Measurements from ENCODE around the gene FYN. TPM values are rescaled to one million over a fixed set of nuclear protein-coding genes. Genes with fewer than 3 reads are reported as not detected.

Gene FYN
- total and polyA plus RNA-seq, 2 of the 4 experiments (the other 2 are of a cell fraction), result 30.8 to 36.4 TPM

DNA sequence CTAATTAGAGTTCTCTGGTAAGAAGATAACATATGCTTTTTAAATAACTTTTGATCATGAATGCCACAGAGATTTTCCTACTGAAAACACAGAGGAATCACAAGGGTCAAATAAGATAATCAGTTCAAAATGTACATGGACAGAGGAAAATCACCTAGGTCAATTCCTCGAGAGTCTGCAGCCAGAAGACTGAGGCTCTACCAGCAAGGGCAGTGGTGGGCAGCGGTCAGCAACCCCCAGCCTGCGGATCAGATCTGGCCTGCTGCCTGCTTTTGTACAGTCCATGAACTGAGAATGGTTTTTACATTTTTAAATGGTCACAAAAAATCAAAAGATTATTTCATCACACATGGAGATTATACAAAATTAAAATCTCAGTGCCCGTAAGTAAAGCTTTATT, 79.0 kb downstream of the FYN start:
- CTCF ChIA-PET, result no interaction called here
- peaks cover 3% of the 10 kb centered on the region for H3K9me1 ChIP-seq (ENCODE audit: insufficient read depth, low read length)
- intact Hi-C loops (cut with micrococcal nuclease), result no loop called here

More for the DNA sequence above, 79.0 kb downstream of the FYN start:
- POLR2A ChIA-PET (ENCODE audit: unreplicated experiment), result no interaction called here
- no peak overlapping the region for H2BK5ac ChIP-seq (ENCODE audit: low read depth, low read length, poor library complexity, severe bottlenecking)
- H3K56ac ChIP-seq (ENCODE audit: extremely low read depth, insufficient read depth, low read length), result no peak overlapping the region
- H3K4me2 ChIP-seq (ENCODE audit: low read depth, low read length), result no peak overlapping the region
- H3K23ac ChIP-seq (ENCODE audit: low read depth, low read length), result no peak overlapping the region
- H4K91ac ChIP-seq (ENCODE audit: insufficient read depth, low read depth, low read length), result no peak overlapping the region
- H3K79me1 ChIP-seq (ENCODE audit: low read depth in 1 of 2, low read length in 2 of 2), result peaks cover 9 to 25% of the 10 kb centered on the region in 2 experiments
- BruUV-seq (replicated peaks), result no TSS peak
- dilution Hi-C loops (cut with HindIII; ENCODE audit: low sequenced_read_pairs, unreplicated experiment), result no loop called here
- H2BK20ac ChIP-seq (ENCODE audit: low read depth, low read length), result no peak overlapping the region
- no peak overlapping the region for H3K9ac ChIP-seq (ENCODE audit: low read depth, low read length)
- no peak for TF ChIP-seq RCOR1 (IDR thresholded peaks at IDR 0.05; ENCODE audit: insufficient replicate concordance, low read length)
- TF ChIP-seq FOS (IDR thresholded peaks at IDR 0.05; ENCODE audit: low read depth, low read length), result no peak
- no peak for TF ChIP-seq CEBPB (IDR thresholded peaks at IDR 0.05; ENCODE audit: low read depth, low read length)
- no peak for TF ChIP-seq RAD21 (IDR thresholded peaks at IDR 0.05; ENCODE audit: low read length)
- no peak for TF ChIP-seq MAFK (IDR thresholded peaks at IDR 0.05; ENCODE audit: low read depth, low read length)
- TF ChIP-seq SMC3 (IDR thresholded peaks at IDR 0.05; ENCODE audit: low read depth, low read length), result no peak
- TF ChIP-seq, protein P1, sequence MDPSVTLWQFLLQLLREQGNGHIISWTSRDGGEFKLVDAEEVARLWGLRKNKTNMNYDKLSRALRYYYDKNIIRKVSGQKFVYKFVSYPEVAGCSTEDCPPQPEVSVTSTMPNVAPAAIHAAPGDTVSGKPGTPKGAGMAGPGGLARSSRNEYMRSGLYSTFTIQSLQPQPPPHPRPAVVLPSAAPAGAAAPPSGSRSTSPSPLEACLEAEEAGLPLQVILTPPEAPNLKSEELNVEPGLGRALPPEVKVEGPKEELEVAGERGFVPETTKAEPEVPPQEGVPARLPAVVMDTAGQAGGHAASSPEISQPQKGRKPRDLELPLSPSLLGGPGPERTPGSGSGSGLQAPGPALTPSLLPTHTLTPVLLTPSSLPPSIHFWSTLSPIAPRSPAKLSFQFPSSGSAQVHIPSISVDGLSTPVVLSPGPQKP (IDR thresholded peaks at IDR 0.05; ENCODE audit: borderline replicate concordance, low read depth, low read length), result no peak
- TF ChIP-seq MXI1 (IDR thresholded peaks at IDR 0.05; ENCODE audit: borderline replicate concordance, low read depth, low read length), result no peak
- no peak for TF ChIP-seq BHLHE40 (IDR thresholded peaks at IDR 0.05; ENCODE audit: low read depth, low read length)
- TF ChIP-seq CHD1 (IDR thresholded peaks at IDR 0.05; ENCODE audit: low read depth, low read length), result no peak
- no peak for TF ChIP-seq POLR2A (IDR thresholded peaks at IDR 0.05; ENCODE audit: low read depth, low read length)
- no peak for TF ChIP-seq NFE2L2 (IDR thresholded peaks at IDR 0.05; ENCODE audit: low read depth, low read length)
- no peak for TF ChIP-seq CTCF (conservative IDR thresholded peaks at IDR 0.05; ENCODE audit: low read depth, low read length)
- no peak for TF ChIP-seq RFX5 (IDR thresholded peaks at IDR 0.05; ENCODE audit: low read depth, low read length)
- no peak for TF ChIP-seq USF2 (IDR thresholded peaks at IDR 0.05; ENCODE audit: low read depth, low read length)
- H3K4me3 ChIP-seq (ENCODE audit: insufficient read depth, low read depth, low read length), result no peak overlapping the region
- no peak overlapping the region for H2AK5ac ChIP-seq (ENCODE audit: low read depth, low read length)
- no peak overlapping the region for H2BK15ac ChIP-seq (ENCODE audit: low read depth, low read length)
- no CpG with 5 or more reads among the region's 4 CpGs for WGBS, 2 experiments (ENCODE audit: extremely low coverage in 2 of 2, insufficient read length in 1 of 2)
- H4K20me1 ChIP-seq (ENCODE audit: insufficient read depth, low read length), result peaks cover 10% of the 10 kb centered on the region; the same call in 1 of the 2 replicates
- no peak overlapping the region for H3K18ac ChIP-seq (ENCODE audit: low read depth, low read length)
- no peak overlapping the region for H2AK9ac ChIP-seq (replicated peaks; ENCODE audit: low read depth, low read length, poor library complexity)
- no peak overlapping the region for H4K5ac ChIP-seq (ENCODE audit: low read depth, low read length)
- no peaks in the 10 kb centered on the region for H3K36me3 ChIP-seq (ENCODE audit: control insufficient read depth, insufficient read depth, low read length)
- DNase-seq, result no peak
- no peak overlapping the region for H2AFZ ChIP-seq (replicated peaks; ENCODE audit: low read length, poor library complexity)
- no peak overlapping the region for H3K27ac ChIP-seq (ENCODE audit: insufficient read depth, low read length)
- no peaks in the 10 kb centered on the region for H3K27me3 ChIP-seq (ENCODE audit: control insufficient read depth, insufficient read depth, low read length)
- no peak overlapping the region for H3K4ac ChIP-seq (ENCODE audit: low read depth, low read length)
- no peak overlapping the region for H3K14ac ChIP-seq (replicated peaks; ENCODE audit: low read depth, low read length)
- peaks cover 5% of the 10 kb centered on the region for H3K4me1 ChIP-seq (ENCODE audit: control insufficient read depth, insufficient read depth, low read length)
- H4K8ac ChIP-seq (ENCODE audit: low read depth in 2 of 2, low read length in 2 of 2), result no peak overlapping the region
- no peak for ATAC-seq (ENCODE audit: low read depth)
- in situ Hi-C loops (cut with MboI; ENCODE audit: low sequenced_read_pairs), result no loop called here
- H2BK120ac ChIP-seq (ENCODE audit: low read depth, low read length), result no peak overlapping the region
- no peaks in the 10 kb centered on the region for H3K9me3 ChIP-seq (ENCODE audit: control insufficient read depth, insufficient read depth, low read length)

Data from IMR-90 (cell line).